Measurements from ENCODE around the gene VAV2.
"Not testable (repeated sequence)": the region's sequence is repeated elsewhere in the genome, so short reads cannot be mapped to it uniquely, and the experiment has no call there.

The VAV2 gene

DNA sequence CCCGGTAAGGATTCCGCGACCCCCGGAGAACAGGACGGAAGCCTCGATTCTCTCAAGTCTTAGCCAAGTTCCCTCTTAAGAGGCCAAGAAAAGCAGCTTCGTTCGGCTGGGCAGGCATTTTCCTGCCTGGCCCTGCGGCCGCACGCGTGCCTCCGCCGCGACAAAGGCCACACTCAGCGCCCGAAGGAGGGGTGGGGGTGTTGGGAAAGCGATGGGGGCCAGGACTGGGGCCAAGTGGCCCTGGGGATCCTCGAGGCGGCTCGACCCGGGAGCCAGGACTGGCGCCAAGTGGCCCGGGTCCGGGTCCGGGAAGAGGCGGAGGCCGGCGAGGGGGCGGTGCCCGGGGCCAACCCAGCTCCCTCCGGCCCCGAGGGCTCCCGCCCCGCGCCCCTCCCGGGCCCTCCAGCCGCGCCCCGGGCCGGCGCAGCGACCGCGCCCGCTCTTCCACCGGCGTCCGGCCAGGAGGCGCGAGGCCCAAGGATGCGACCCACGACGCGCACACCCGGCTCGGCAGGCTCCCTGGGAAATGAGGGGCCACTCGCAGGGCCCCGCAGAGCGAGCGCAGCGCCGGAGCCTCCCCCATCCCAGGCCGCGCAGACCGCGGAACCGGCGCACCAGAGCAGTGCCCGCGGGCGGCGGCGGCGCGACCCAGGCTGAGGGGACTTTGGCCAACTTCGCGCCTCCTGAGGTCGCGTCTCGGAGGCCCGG, 756 bp downstream of the VAV2 start:
- peaks cover 0 to 32% (median 30%) of the 10 kb centered on the region in 4 experiments for H3K4me1 ChIP-seq (ENCODE audit: control extremely low read depth in 1 of 4, control insufficient read depth in 4 of 4, insufficient read depth in 4 of 4, low read length in 3 of 4)
- peak in 2 of 3 donors; percentile 22 to 28 for DNase-seq
- peaks cover 0 to 57% (median 28%) of the 10 kb centered on the region in 5 experiments for H3K27me3 ChIP-seq (replicated peaks in 2 of 5; ENCODE audit: control insufficient read depth in 4 of 5, insufficient read depth in 5 of 5, low read length in 4 of 5)
- POLR2A ChIA-PET = no interaction called here
- H3K27ac ChIP-seq (ENCODE audit: insufficient read depth in 1 of 2, low read depth in 1 of 2, low read length in 2 of 2, poor library complexity in 1 of 2, severe bottlenecking in 2 of 2) = no peak overlapping the region
- H3K4me3 ChIP-seq (ENCODE audit: control insufficient read depth in 1 of 7, extremely low read depth in 1 of 7, insufficient read depth in 4 of 7, low read depth in 2 of 7, low read length in 6 of 7) = peak overlapping the region in 6 of 7 experiments; percentile 28 to 78 (median 68)
- CTCF ChIA-PET = interaction anchor here (1.4 to 1.5 kb wide), 2 partner anchors 199 to 209 kb away, joined by 3 to 8 read pairs; no protein-coding TSS in a partner anchor
- WGBS (ENCODE audit: insufficient coverage) = under 1% methylated on average over 42 of the region's 82 CpGs
- no peaks in the 10 kb centered on the region for H3K9me3 ChIP-seq (ENCODE audit: control extremely low read depth in 1 of 5, control insufficient read depth in 4 of 5, insufficient read depth in 2 of 5, low read depth in 1 of 5, low read length in 4 of 5)
- no peaks in the 10 kb centered on the region for H3K36me3 ChIP-seq (ENCODE audit: control insufficient read depth in 4 of 4, insufficient read depth in 4 of 4, low read length in 3 of 4)

DNA sequence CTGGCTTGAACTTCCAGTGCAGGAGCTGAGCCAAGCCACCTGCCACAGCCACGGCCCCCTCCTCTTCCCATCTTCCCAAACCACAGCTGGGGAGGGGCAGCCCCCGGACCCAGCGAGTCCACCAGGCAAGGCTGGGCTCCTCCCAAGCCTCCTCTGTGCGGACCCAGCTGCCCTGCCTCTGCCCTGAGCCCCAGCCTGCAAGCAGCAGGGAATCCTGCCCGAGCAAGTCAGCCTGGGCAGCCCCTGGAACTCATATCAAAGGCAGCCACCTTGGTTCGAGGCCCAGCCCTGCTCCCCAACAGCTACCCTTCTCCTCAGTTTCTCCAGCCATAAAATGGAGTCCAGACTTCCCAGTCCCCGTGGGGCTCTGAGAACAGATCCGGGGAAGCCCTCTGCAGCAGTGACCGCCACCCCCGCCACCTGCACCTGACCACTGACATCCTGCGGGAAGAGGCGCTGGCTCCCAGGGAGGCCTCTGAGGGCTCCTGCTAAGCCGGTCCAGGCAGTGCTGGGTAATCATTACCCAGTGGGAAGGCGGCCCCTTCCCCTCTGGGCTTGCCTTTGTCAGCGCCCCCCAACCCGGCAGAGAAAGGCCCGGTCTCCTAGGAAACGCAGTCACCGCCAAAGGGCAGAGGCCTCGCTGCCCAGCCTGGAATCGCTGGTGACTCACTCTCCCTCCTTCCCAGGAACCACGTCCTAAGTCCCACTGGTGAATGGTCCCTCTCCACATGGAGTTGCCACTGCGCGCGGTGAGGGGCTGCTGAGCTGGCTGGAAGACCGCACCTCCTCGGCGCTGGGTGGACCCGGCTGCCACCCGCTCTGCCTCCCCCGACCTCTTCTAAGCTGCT, 1.5 kb downstream of the VAV2 start:
- Histone ChIP-seq H3K27ac (ENCODE audit: insufficient read depth in 1 of 2, low read depth in 1 of 2, low read length in 2 of 2, poor library complexity in 1 of 2, severe bottlenecking in 2 of 2) (no peak overlapping the region), H3K4me3 (ENCODE audit: control insufficient read depth in 1 of 7, extremely low read depth in 1 of 7, insufficient read depth in 4 of 7, low read depth in 2 of 7, low read length in 6 of 7) (peak overlapping the region in 4 of 7 experiments; percentile 67 to 78 (median 72)), H3K27me3 (replicated peaks in 2 of 5; ENCODE audit: control insufficient read depth in 4 of 5, insufficient read depth in 5 of 5, low read length in 4 of 5) (peaks cover 0 to 54% (median 29%) of the 10 kb centered on the region in 5 experiments), H3K4me1 (ENCODE audit: control extremely low read depth in 1 of 4, control insufficient read depth in 4 of 4, insufficient read depth in 4 of 4, low read length in 3 of 4) (peaks cover 0 to 32% (median 30%) of the 10 kb centered on the region in 4 experiments), H3K9me3 (ENCODE audit: control extremely low read depth in 1 of 5, control insufficient read depth in 4 of 5, insufficient read depth in 2 of 5, low read depth in 1 of 5, low read length in 4 of 5) (no peaks in the 10 kb centered on the region), H3K36me3 (ENCODE audit: control insufficient read depth in 4 of 4, insufficient read depth in 4 of 4, low read length in 3 of 4) (no peaks in the 10 kb centered on the region)
- CTCF ChIA-PET = interaction anchor here (1.4 to 1.5 kb wide), 2 partner anchors 198 to 209 kb away, joined by 3 to 8 read pairs; no protein-coding TSS in a partner anchor
- DNase-seq = peak in 1 of 3 donors; percentile 24
- POLR2A ChIA-PET = no interaction called here
- WGBS (ENCODE audit: insufficient coverage) = 59% methylated on average over 27 of the region's 31 CpGs

DNA sequence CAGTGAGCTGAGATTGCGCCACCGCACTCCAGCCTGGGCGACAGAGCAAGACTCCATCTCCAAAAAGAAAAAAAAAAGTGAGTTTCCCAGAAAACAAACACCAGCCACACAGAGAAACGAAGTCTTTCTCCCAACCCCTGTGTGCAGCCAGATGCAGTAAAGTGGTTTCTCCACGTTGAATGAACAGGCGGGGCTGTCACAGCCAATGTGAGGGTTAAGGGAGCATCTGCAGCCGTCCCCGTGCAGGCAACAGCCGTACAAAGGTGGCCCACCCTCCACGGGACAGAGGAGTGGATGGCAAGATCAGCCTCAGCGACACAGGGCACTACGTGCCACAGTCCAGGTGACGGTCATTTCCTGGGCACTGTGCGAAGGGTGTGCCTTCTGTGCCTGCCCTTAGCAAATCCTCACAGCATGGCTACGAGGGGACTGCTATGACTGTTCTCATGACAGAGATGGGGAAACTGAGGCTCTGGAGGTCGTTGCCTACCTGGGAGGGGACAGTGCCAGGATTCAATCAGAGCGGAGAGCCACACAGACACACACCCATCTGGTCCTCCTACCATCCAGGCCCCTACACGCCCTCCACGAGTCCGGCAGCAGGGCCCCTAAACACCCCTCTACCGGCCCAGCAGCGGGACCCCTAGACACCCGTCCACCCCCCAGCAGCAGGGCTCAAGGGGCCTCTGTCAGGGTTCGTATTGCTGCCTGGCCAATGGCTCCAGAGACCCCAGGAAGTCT, 2.3 kb downstream of the VAV2 start:
- Histone ChIP-seq H3K9me3 (ENCODE audit: control extremely low read depth in 1 of 5, control insufficient read depth in 4 of 5, insufficient read depth in 2 of 5, low read depth in 1 of 5, low read length in 4 of 5) (no peaks in the 10 kb centered on the region), H3K4me1 (ENCODE audit: control extremely low read depth in 1 of 4, control insufficient read depth in 4 of 4, insufficient read depth in 4 of 4, low read length in 3 of 4) (peaks cover 0 to 32% (median 30%) of the 10 kb centered on the region in 4 experiments), H3K4me3 (ENCODE audit: control insufficient read depth in 1 of 7, extremely low read depth in 1 of 7, insufficient read depth in 4 of 7, low read depth in 2 of 7, low read length in 6 of 7) (no peak overlapping the region), H3K36me3 (ENCODE audit: control insufficient read depth in 4 of 4, insufficient read depth in 4 of 4, low read length in 3 of 4) (no peaks in the 10 kb centered on the region), H3K27ac (ENCODE audit: insufficient read depth in 1 of 2, low read depth in 1 of 2, low read length in 2 of 2, poor library complexity in 1 of 2, severe bottlenecking in 2 of 2) (no peak overlapping the region), H3K27me3 (replicated peaks in 2 of 5; ENCODE audit: control insufficient read depth in 4 of 5, insufficient read depth in 5 of 5, low read length in 4 of 5) (peaks cover 0 to 53% (median 29%) of the 10 kb centered on the region in 5 experiments)
- 95% methylated on average over 15 of the region's 24 CpGs for WGBS (ENCODE audit: insufficient coverage)
- ChIA-PET CTCF (interaction anchor here (0.6 to 1.5 kb wide), 2 partner anchors 155 to 208 kb away, joined by 3 to 8 read pairs; no protein-coding TSS in a partner anchor), POLR2A (no interaction called here)
- DNase-seq = no peak

DNA sequence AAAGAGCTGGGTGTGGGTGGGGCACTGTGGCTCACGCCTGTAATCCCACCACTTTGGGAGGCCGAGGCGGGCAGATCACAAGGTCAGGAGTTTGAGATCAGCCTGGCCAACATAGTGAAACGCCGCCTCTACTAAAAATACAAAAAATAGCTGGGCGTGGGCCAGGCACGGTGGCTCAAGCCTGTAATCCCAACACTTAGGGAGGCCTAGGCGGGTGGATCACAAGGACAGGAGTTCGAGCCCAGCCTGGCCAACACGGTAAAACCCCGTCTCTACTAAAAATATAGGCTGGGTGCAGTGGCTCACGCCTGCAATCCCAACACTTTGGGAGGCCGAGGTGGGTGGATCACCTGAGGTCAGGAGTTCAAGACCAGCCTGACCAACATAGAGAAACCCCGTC, 3.4 kb downstream of the VAV2 start:
- POLR2A ChIA-PET = not testable (repeated sequence)
- CTCF ChIA-PET = interaction anchor here (0.7 kb wide), 1 partner anchor 200 kb away, joined by 4 read pairs; no protein-coding TSS in a partner anchor

DNA sequence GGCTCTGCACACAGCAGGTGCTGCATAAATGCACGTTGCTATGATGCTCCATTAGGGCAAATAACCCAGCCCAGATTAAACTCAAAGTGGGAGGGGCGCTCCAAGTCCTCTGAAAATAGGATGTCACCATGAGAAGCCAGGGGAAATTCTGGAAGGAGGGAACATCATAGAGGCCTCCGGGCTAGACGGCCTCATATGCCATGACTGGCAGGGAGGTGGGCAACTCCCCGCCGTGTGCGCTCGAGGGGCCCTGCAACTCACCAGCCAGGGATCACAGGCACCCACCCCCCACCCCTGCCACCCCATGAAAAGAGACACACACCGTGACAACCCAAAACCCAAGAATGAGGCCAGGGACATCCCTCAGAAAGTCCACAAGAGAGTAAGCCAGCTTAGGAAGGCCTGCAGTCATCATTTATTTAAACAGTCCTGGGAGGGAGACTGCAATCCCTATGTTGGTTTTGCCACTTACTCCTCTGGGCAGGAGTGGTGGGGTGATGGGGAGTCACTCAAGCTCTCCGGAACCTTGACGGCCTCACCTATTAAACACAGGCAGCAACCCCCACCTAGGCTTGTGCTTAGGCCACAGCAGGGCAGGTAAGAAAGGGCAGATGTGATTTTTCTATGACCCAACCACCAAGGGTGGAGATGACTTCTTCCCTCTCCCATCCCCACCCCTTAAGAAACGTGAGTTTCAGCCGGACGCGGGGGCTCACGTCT, 4.0 kb downstream of the VAV2 start:
- no peaks in the 10 kb centered on the region for H3K36me3 ChIP-seq (ENCODE audit: control insufficient read depth in 4 of 4, insufficient read depth in 4 of 4, low read length in 3 of 4)
- peaks cover 0 to 23% (median 20%) of the 10 kb centered on the region in 4 experiments for H3K4me1 ChIP-seq (ENCODE audit: control extremely low read depth in 1 of 4, control insufficient read depth in 4 of 4, insufficient read depth in 4 of 4, low read length in 3 of 4)
- WGBS (ENCODE audit: insufficient coverage) = 95% methylated on average over 4 of the region's 16 CpGs
- DNase-seq = no peak
- CTCF ChIA-PET = no interaction called here
- H3K9me3 ChIP-seq (ENCODE audit: control extremely low read depth in 1 of 5, control insufficient read depth in 4 of 5, insufficient read depth in 2 of 5, low read depth in 1 of 5, low read length in 4 of 5) = no peaks in the 10 kb centered on the region
- H3K27me3 ChIP-seq (replicated peaks in 2 of 5; ENCODE audit: control insufficient read depth in 4 of 5, insufficient read depth in 5 of 5, low read length in 4 of 5) = peaks cover 0 to 36% (median 20%) of the 10 kb centered on the region in 5 experiments
- POLR2A ChIA-PET = no interaction called here
- H3K27ac ChIP-seq (ENCODE audit: insufficient read depth in 1 of 2, low read depth in 1 of 2, low read length in 2 of 2, poor library complexity in 1 of 2, severe bottlenecking in 2 of 2) = no peak overlapping the region
- H3K4me3 ChIP-seq (ENCODE audit: control insufficient read depth in 1 of 7, extremely low read depth in 1 of 7, insufficient read depth in 4 of 7, low read depth in 2 of 7, low read length in 6 of 7) = no peak overlapping the region

More for the DNA sequence above, 3.4 kb downstream of the VAV2 start:
- H3K36me3 ChIP-seq (ENCODE audit: control insufficient read depth in 4 of 4, insufficient read depth in 4 of 4, low read length in 3 of 4); DNase-seq; H3K9me3 ChIP-seq (ENCODE audit: control extremely low read depth in 1 of 5, control insufficient read depth in 4 of 5, insufficient read depth in 2 of 5, low read depth in 1 of 5, low read length in 4 of 5); H3K4me3 ChIP-seq (ENCODE audit: control insufficient read depth in 1 of 7, extremely low read depth in 1 of 7, insufficient read depth in 4 of 7, low read depth in 2 of 7, low read length in 6 of 7); H3K27ac ChIP-seq (ENCODE audit: insufficient read depth in 1 of 2, low read depth in 1 of 2, low read length in 2 of 2, poor library complexity in 1 of 2, severe bottlenecking in 2 of 2): not testable (repeated sequence)
- H3K27me3 ChIP-seq (replicated peaks in 2 of 5; ENCODE audit: control insufficient read depth in 4 of 5, insufficient read depth in 5 of 5, low read length in 4 of 5) = peaks cover 0 to 43% (median 26%) of the 10 kb centered on the region in 5 experiments
- whole genome bisulfite sequencing (ENCODE audit: insufficient coverage) = 95% methylated on average over 10 of the region's 14 CpGs
- H3K4me1 ChIP-seq (ENCODE audit: control extremely low read depth in 1 of 4, control insufficient read depth in 4 of 4, insufficient read depth in 4 of 4, low read length in 3 of 4) = peaks cover 0 to 29% (median 27%) of the 10 kb centered on the region in 4 experiments

DNA sequence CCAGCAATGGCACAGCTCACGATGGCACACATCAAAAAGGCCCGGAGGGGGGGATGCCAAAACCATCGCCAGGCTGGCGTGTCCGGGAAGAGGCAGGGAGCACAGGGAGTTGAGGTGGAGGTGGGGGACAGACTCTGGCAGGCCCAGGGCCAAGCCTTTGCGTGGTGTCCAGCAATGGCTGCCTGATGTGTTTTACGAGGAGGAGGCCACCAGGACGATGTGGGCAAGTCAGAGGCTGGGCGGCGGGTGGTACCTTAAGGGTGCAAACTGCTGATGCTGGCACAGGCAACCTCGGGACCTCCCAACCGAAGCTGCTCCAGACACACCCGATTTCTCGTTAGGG, 4.7 kb downstream of the VAV2 start:
- peaks cover 0 to 32% (median 19%) of the 10 kb centered on the region in 5 experiments for H3K27me3 ChIP-seq (replicated peaks in 2 of 5; ENCODE audit: control insufficient read depth in 4 of 5, insufficient read depth in 5 of 5, low read length in 4 of 5)
- no peaks in the 10 kb centered on the region for H3K9me3 ChIP-seq (ENCODE audit: control extremely low read depth in 1 of 5, control insufficient read depth in 4 of 5, insufficient read depth in 2 of 5, low read depth in 1 of 5, low read length in 4 of 5)
- CTCF ChIA-PET = interaction anchor here (0.7 kb wide), 1 partner anchor 9 kb away, joined by 3 read pairs; no protein-coding TSS in a partner anchor
- H3K27ac ChIP-seq (ENCODE audit: insufficient read depth in 1 of 2, low read depth in 1 of 2, low read length in 2 of 2, poor library complexity in 1 of 2, severe bottlenecking in 2 of 2) = no peak overlapping the region
- H3K4me3 ChIP-seq (ENCODE audit: control insufficient read depth in 1 of 7, extremely low read depth in 1 of 7, insufficient read depth in 4 of 7, low read depth in 2 of 7, low read length in 6 of 7) = no peak overlapping the region
- POLR2A ChIA-PET = no interaction called here
- peaks cover 0 to 19% (median 17%) of the 10 kb centered on the region in 4 experiments for H3K4me1 ChIP-seq (ENCODE audit: control extremely low read depth in 1 of 4, control insufficient read depth in 4 of 4, insufficient read depth in 4 of 4, low read length in 3 of 4)
- WGBS (ENCODE audit: insufficient coverage) = 98% methylated on average over 14 of the region's 14 CpGs
- DNase-seq = no peak
- H3K36me3 ChIP-seq (ENCODE audit: control insufficient read depth in 4 of 4, insufficient read depth in 4 of 4, low read length in 3 of 4) = no peaks in the 10 kb centered on the region

Measured in common myeloid progenitor, CD34-positive (primary cell).